ENCODE measurements around the gene TMEM63B.

DNA sequence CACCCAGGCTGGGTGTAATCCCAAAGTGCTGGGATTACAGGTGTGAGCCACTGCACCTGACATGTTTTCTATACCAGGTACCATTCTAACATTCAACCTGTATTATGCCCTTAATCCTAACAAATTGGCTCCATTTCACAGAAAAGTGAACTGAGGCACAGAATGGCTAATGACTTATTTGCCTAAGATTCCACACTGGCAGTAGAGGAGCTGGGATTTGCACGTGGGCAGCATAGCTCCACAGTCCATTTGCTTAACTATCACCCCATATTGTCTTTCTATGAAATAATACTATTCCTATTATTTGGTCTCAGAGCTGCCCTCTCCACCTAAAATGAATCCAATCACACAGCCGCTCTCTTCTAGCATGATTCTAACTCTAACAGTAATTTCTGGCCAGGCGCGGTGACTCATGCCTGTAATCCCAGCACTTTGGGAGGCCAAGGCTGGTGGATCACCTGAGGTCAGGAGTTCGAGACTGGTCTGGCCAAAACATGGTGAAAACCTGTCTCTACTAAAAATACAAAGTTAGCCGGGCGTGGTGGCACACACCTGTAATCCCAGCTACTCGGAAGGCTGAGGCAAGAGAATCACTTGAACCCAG lies 66.1 kb downstream of the TMEM63B start:
- TF ChIP-seq EP300 (IDR thresholded peaks at IDR 0.05) (no peak), POLR2A (IDR thresholded peaks at IDR 0.05) (no peak), POLR2AphosphoS5 (IDR thresholded peaks at IDR 0.05) (no peak)
- TF ChIP-seq, protein P1, sequence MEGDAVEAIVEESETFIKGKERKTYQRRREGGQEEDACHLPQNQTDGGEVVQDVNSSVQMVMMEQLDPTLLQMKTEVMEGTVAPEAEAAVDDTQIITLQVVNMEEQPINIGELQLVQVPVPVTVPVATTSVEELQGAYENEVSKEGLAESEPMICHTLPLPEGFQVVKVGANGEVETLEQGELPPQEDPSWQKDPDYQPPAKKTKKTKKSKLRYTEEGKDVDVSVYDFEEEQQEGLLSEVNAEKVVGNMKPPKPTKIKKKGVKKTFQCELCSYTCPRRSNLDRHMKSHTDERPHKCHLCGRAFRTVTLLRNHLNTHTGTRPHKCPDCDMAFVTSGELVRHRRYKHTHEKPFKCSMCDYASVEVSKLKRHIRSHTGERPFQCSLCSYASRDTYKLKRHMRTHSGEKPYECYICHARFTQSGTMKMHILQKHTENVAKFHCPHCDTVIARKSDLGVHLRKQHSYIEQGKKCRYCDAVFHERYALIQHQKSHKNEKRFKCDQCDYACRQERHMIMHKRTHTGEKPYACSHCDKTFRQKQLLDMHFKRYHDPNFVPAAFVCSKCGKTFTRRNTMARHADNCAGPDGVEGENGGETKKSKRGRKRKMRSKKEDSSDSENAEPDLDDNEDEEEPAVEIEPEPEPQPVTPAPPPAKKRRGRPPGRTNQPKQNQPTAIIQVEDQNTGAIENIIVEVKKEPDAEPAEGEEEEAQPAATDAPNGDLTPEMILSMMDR (IDR thresholded peaks at IDR 0.05), result no peak
